Cardiac septum (tissue), 1 donor: ENCODE measurements around the gene KRTAP5-6. TPM values are rescaled to one million over a fixed set of nuclear protein-coding genes. Genes with fewer than 3 reads are reported as not detected.

ENCODE experiments used
- DNase-seq: peaks from one replicate; pipeline ENCODE4 v3.0.0-alpha.2; 2020; ENCODE audit warnings: low spot score
- intact Hi-C: fragments of 100-400 bp; cut with DNase I; formaldehyde crosslinking; loops from one replicate; pipeline ENCODE4 v1.14.0; 2022
- total RNA-seq: library from RNA; stranded (reverse); fragmentation: NEBNext Ultra II Directional; extraction: Animal tissue kit (Norgen Biotek cat#: 25700); gene quantifications from one replicate; pipeline ENCODE4 v1.2.1, GENCODE V29; 2021
- donor health status: DM: no; HTN: no; CAD: no.

The KRTAP5-6 gene
- total RNA-seq, 1 donor from 2014 or later, result not detected

DNA sequence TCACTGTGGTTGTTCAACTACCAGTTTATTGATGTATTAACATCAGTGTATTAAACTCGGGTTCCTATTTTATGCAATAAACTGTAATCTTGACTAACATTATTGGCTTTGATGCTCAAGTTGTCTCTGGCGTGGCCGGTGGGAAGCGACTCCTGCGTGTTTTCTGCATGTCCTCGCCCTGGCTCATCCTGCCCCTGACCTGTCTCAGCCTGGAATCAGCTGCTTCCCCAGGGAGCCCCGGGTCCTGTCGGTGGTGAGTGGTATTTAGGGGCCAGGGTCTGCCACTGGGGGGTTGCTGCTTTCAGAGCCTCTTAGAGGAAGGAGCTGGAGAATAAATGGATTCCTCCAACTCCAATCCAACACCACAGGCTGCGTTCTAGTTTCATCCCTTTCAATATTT is 30.9 kb downstream of the KRTAP5-6 start:
- intact Hi-C loops, result no loop called here

DNA sequence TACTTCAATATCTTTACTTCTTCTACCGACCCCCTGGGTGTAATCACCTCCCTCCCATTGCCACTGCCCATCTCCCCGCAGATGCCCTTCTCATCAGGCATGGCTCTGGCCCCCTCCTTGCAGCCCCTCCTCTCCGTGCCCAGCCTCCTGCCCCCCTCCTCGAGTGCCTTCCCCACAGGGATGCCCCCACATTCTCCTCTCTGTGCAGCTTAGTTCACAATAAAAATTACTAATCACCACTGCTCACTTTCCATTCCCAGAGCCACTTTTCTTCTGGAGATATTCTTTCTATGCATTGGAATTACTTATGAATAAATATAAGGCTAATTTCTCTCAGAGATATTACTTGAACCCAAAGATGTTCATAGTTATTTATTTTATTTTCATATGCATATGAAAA is 31.3 kb downstream of the KRTAP5-6 start:
- intact Hi-C loops, result no loop called here

More for the DNA sequence above, 30.9 kb downstream of the KRTAP5-6 start:
- no peak for DNase-seq

DNA sequence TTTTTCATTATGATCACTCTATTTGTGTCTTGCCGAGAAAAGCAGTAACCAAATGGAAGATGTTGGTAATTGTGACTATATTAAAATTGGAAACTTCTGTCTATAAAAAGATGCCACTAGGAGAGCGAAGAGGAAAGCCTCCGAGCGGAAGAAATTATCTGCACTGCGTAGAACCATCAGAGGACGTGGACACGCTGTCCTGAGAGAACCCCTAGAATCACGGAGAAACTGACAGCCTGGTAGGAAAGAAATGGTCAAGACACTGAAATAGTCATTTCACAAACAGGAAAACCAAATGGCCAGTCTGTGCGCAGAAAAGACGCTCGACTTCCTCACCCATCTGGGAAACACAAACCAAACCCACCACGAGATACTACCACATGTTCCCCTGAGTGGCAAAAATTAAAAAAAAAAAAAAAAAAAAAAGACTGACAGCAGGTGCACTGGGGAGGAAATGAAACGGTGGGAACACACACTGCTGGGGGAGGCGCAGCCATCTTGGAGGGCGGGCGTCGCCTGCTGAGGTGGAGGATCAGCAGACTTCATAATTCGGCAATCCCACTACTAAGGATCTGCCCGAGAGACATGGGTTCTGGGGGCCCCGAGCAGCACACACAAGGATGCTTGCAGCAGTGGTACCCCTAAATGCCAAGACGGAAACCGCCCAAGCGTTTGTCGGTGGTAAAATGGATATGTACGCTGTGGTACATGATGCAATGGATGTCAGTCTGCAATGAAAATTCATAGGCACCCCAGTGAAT is 32.1 kb downstream of the KRTAP5-6 start:
- intact Hi-C loops, result no loop called here
- no peak for DNase-seq

More for the DNA sequence above, 31.3 kb downstream of the KRTAP5-6 start:
- DNase-seq, result no peak

DNA sequence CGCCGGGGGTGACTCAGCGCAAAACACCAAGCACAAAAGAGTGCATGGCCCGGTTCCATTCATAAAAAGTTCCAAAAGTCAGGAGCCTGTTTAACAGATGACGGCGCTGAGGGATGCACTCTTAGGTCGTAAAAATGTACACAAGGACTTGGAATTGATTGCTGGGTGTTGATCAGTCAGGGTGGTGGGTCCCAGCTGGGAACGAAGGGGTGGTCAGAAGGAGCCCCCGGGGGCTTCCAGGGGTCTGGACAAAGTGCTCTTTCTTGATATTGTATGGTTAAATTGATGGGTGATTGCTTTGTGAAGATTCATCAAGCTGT is 32.7 kb downstream of the KRTAP5-6 start:
- intact Hi-C loops, result no loop called here
- no peak for DNase-seq

DNA sequence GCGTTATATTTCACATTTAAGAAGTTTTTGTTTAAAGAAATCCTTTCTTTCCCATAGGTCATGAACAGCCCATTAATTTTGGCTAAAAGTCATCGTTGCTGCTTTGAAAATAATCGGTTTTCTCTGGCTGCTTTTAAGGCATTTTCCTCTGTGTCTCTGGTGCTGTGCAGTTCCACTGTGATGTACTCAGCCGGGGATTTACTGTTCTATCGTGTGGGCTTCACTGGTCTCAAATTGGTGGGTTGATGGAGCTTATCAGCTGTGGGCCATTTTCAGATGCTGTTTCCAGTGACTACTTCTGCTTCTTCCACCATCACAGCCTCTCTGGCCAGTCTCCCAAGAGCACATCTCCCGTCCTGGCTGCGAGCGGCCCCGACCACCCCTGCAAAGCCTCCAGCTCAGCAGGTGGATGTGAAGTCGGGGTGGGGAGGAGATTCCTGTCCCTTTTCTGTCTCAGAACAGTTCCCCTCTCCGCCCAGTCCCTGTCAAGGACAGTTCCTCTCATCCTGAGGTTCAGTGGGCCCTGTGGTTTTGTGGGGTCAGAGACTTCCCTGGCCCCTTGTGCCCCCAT is 33.1 kb downstream of the KRTAP5-6 start:
- no peak for DNase-seq
- intact Hi-C loops, result no loop called here

DNA sequence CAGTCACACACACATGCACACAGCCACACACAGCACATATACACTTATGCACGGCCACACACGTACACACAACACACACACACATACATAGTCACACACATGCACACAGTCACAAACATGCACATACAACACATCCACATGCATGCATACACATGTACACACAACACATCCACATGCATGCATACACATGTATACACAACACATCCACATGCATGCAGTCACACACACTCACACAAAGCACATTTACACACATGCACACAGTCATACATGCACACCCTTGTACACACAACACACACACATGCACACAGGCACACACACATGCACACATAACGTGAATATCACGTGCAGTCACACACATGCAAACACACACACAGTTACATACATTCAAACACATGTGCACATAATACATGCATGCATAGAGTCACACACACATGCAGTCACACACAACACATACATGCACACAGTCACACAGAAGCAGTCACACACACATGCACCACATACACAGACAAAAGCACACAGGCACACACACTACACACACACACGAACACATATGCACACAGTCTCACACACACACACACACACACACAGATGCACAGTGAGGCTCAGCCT is 34.6 kb downstream of the KRTAP5-6 start:
- intact Hi-C loops, result no loop called here
- DNase-seq, result no peak

DNA sequence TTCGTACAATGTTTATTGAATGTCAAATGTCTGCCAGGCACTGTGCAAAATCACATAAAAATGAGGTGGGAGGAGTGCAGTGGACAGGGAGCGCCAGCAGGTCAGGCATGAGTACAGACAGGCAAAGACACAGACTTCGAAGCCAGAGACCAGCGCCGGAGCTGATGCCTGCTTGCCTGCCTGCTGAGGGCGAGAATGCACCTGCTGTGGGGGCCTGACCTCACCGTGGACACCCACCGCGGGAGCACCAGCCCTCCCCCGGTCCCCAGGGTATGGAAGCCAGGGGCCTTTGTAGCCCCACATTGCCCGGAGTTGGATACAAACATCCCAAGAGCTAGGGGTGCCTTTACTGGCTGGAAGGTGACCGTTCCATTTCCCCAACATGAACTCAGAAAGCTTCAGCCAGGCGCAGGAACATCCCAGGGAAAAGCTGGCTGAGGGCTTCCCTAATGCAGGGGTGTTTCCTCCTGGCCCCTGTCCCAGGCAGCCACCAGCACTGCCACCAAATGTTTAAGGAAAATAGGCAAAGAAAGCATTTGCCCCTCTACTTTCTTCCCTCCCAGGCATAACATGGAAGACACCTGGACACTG is 35.5 kb downstream of the KRTAP5-6 start:
- intact Hi-C loops, result no loop called here
- DNase-seq, result no peak

DNA sequence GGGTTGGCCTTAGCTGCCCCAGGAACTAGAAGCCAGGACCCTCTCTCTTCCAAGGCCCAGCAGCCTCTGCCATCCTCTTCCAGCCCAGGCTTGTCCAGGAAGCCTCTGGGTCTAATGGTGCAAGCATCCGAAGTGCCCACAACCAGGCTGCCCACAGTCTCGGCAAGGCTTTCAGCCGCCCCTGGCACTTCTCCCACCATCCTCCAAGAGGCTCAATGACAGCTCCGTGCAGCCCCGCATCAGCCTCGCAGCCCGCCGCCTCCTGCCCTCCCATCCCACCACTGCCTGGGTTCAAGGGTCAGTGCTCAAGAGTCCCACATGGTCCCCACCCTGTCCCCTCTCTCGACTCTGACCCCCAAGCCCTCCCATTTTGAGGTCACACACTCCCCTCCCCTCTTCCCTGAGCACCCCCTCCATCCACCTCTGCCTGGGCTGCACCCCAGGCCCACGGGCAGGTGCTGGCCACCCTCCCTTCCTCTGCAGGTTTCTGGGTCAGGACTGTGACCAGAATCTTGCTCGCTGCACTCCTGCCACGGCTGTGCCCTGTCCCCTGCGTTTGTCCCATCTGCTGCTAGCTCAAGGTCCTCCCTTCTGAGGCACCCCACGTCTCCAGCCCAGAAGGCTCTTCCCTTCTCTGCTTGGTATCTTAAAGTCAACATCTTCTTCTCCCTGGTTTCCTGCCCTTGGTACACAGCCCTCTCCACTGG is 36.2 kb downstream of the KRTAP5-6 start:
- no peak for DNase-seq
- intact Hi-C loops, result no loop called here

DNA sequence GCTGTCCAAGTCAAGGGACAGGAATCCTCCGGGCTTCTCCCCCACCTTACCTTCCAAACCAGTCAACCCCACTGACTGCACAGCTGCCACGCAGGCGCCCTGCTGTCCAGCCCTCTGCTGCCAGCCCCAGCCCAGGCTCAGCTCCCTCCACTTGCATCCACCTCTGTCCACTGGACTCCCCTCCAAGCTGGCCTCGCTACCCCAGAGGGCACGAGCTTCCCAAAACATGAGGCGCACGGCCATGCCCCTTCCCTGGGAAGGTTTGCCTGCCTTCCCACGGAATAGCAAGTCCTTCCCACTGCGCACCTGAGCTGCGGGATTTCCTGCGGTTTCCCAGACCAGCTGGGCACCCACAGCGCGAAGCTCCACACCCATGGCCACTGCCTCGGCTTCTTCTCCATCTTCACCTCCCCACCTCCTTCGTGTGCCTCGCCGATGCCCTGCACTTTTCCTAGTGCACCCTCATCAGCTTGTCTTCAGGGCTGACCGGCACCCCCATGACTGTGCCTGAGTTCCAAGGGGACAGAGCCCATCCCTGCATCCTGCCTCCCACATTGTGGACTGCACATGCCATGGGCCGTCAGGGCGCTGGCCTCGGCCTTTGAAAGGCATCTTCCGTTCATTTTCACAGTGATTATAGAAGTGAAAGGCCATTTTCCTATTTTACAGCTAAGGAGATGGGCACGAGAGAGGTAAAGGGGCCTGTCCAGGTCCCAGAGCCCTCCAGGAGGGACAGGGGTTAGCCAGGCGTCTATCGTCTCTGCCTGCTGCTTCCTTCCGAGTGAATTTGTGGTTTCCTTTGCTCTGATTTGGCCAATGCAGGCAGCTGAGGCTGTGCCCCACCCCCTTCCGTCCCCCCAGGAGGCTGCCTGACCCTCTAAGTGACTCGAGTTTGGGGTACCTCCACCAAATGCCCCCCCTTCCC is 37.0 kb downstream of the KRTAP5-6 start:
- DNase-seq, result no peak
- intact Hi-C loops, result no loop called here

DNA sequence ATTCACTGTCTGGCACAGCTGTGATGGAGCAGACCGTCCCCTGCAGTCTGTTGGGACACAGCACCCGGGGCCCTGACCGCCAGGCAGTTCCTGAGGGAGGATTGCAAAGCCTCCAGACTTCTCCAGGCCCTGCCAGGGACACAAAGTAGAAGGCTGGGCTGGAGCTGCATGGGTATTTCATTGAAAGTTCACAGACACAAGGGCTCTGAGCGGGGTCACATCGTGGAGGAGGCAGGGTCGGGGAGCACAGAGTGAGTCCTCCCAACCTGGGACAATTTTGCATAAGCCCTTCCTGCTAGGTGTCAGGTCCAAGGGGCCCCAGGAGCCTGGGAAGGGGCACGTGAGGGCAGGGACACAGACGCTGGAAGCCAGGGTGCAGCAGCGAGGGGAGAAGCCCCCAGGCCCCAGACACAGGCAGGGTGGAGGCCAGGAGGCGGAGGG is 37.7 kb downstream of the KRTAP5-6 start:
- intact Hi-C loops, result no loop called here
- DNase-seq, result no peak

DNA sequence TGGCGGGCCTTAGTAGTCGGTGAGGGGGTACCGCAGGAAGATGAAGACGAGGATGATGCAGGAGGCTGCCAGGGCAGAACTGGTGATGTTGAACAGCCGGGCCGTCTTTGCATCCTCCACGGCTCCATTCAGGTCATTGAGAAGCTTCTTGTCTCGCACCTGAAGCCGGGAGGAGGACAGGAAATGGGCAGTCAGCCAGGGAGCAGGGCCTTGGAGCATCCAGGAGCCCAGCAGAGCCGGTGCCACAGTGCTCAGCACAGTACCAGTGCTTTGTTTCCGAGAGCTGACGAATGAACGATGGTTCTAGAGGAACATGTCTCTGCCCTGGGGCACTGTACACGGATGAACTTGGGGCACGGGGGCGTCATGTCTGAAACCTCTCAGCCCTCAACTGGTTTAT is 38.3 kb downstream of the KRTAP5-6 start:
- no peak for DNase-seq
- intact Hi-C loops, result no loop called here

DNA sequence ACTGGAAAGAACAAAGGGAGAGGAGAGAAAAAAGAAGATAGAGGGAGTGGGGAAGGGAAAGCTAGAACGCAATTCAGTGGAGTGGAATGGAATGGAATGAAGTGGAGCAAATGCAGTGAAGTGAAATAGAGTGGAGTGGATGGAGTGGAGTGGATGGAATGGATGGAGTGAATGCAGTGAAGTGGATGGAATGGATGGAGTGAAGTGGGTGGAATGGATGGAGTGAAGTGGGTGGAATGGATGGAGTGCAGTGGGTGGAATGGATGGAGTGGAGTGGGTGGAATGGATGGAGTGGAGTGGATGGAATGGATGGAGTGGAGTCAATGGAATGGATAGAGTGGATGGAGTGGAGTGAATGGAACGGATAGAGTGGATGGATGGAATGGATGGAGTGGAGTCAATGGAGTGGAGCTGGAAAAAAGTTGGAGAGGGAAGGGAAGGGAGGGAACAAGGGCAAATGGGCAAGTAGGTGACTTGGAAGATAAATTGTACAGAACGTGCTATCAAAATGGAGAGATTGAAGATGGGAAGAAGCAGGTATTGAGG is 39.5 kb downstream of the KRTAP5-6 start:
- intact Hi-C loops, result no loop called here

DNA sequence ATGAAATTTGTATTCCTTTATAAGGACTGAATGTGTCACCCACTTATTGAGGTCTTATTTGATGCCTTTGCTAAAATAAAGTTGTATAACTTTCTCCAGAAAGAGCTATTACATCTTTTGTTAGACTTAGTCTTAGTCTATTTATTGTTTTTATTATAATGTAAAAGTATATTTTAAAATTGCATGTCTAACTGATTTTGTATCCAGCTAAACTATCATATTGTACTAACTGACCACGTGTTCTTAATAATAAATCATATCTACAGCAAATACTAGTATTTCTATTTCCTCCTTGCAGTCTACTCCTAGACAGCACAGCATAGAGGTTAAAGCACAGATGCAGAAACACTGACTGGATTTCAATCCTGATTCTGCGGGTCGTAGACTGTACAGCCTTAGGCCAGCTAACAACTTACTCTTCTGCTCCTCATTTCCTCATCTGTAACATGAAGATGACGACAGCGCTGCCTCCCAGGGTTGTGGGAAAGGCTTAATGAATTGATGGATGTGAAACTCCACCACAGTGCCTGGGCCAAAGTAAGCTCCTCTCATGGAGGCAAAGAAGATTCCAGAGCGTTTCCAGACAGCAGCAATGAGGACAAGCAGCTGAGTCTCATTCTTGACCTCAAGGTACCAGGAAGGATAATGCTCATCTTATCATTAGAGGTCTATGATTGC is 40.2 kb downstream of the KRTAP5-6 start:
- intact Hi-C loops, result no loop called here
- DNase-seq, result no peak

More for the DNA sequence above, 39.5 kb downstream of the KRTAP5-6 start:
- DNase-seq, result no peak

DNA sequence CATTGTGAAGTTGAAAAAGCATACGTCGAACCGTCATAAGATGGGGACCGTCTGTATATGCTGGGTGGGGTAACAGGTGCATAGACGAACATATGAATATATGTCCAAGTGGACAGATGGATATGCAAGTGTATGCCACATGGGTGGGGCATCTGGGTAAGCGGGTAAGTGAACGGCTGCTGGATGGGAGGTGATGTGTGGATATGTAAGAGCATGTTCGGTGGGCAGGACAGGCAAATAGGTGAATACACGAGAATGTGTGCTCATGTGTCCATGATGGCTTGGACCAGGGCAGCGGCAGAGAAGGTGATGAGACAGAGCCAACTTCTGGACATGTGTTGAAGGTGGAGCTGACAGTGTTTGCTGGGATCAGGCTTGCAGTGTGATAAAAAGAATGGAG is 41.4 kb downstream of the KRTAP5-6 start:
- intact Hi-C loops, result no loop called here

DNA sequence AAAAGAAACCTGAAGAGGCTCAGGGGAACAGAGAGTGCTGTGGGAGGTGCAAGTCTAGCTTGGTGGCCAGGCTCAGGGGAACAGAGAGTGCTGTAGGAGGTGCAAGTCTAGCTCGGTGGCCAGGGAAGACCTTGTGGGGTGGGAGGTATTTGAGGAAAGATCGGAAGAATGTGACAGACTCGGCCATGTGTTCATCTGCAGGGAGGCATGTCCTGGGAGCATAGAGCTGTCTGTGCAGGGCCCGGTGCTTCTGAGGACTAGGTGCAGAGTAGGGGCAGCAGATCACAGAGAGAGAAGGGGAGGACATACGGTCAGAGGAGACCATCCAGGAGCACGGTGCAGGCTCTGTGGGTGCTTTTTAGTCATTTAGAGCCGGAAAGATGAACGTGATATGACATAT is 42.6 kb downstream of the KRTAP5-6 start:
- no peak for DNase-seq
- intact Hi-C loops, result no loop called here

More for the DNA sequence above, 41.4 kb downstream of the KRTAP5-6 start:
- DNase-seq, result peak; percentile 35

DNA sequence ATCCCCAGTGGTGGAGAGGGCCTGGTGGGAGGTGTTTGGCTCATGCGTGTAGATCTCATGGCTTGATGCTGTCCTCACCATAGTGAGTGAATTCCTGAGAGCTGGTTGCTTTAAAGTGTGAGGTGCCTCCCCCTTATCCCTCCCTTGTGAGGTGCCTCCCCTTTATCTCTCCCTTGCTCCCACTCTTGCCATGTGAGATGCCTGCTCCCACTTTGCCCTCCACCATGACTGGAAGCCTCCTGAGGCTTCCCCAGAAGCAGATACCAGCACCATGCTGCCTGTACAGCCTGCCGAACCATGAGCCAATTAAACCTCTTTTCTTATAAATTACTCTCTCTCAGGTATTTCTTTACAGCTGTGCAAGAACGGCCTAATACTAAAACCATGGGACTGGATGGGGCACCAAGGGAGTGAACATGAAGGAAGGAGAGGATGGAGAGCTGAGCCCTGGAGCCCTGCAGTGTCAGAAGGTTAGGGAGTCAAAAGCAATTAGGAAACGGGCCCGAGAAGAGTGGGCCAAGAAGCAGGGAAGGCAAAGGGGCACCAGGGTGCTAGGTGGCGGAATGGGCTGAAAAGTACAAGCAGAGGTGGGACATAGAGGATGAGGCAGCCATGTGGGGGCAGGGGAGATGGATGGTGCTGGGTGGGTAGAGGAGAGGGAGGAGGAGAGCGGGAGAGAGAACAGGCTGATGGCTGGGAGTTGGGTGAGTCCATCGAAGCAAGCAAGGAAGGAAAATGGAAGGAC is 44.0 kb downstream of the KRTAP5-6 start:
- intact Hi-C loops, result no loop called here
- DNase-seq, result peak; percentile 56

DNA sequence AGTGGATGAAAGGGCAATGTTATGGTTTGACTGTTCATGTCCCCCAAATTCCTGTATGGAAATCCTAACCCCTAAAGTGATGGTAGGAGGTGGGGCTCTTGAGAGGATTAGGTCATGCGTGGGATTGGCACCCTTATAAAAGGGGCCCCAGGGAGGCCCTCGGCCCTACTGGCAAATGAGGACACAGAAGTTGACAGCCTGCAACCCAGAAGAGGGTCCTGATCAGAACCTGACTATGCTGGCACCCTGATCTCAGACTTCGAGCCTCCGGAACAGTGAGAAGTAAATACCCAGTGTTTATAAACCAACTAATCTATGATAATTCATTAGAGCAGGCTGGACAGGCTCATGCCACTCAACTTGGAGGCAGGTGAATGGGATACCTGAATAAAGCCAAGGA is 44.7 kb downstream of the KRTAP5-6 start:
- DNase-seq, result no peak
- intact Hi-C loops, result no loop called here

DNA sequence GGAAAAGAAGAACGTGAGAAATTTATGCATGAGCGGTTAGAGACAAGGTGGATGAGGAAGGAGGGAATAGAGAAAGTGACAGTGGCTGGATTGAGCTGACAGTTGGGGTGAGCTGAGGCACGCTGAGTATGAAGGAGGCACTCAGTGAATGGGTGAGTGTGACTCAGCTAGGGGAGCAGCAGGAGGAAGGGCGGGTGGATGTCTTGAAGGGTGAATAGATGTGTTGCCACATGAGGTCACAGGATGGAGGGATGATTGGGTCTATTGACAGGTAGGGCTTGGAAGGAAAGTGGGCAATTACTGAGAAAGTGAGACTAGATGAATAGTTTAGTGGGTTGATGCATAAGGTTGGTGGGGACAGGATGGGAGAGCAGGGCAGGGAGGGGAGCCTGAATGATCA is 45.4 kb downstream of the KRTAP5-6 start:
- intact Hi-C loops, result no loop called here
- no peak for DNase-seq
